Mesothelial cell of epicardium (in vitro differentiated cells): Measurements from ENCODE around the gene CIB4. TPM values are rescaled to one million over a fixed set of nuclear protein-coding genes. Genes with fewer than 3 reads are reported as not detected.
A peak's percentile ranks its signal among the peaks of the same experiment; 100 is the strongest.

Experiments used
- DNase-seq, 2 experiments: peaks; one replicate each; pipeline ENCODE4 v3.0.0; 2021; ENCODE audit warnings: low spot score in 2 of 2; ENCODE audit not compliant: unreplicated experiment in 2 of 2
- H3K27ac Mint-ChIP-seq: 2 replicates; pipeline ENCODE4 v1.8.0; 2021; ENCODE audit warnings: mixed read lengths
- H3K27me3 Mint-ChIP-seq: 2 replicates; pipeline ENCODE4 v1.8.0; 2021; ENCODE audit warnings: low read depth, mixed read lengths
- H3K36me3 Mint-ChIP-seq: 2 replicates; pipeline ENCODE4 v1.8.0; 2021; ENCODE audit warnings: mixed read lengths
- H3K4me1 Mint-ChIP-seq: 2 replicates; pipeline ENCODE4 v1.8.0; 2021; ENCODE audit warnings: mixed read lengths
- H3K4me3 Mint-ChIP-seq: 2 replicates; pipeline ENCODE4 v1.8.0; 2021; ENCODE audit warnings: mild to moderate bottlenecking, moderate library complexity, mixed read lengths
- H3K9me3 Mint-ChIP-seq: 2 replicates; pipeline ENCODE4 v1.8.0; 2021; ENCODE audit warnings: mixed read lengths
- CTCF ChIP-seq: fragments of 200-600 bp; sonication (generic); IDR thresholded peaks from one replicate; pipeline ENCODE4 v1.5.0; 2021; ENCODE audit warnings: antibody characterized with exemption; ENCODE audit not compliant: unreplicated experiment
- total RNA-seq: library from RNA; stranded (reverse); gene quantifications from 3 replicates; pipeline ENCODE4 v1.2.1, GENCODE V29; 2021

CIB4 gene
- total RNA-seq, 1 donor from 2014 or later: not detected

GRCh38 chr2:26614216-26615138 lies 26.7 kb downstream of the CIB4 start:
- Mint-ChIP-seq H3K27ac (peak overlapping the region; percentile 34), H3K36me3 (no peaks in the 10 kb centered on the region), H3K4me3 (no peak overlapping the region), H3K4me1 (peaks cover 59% of the 10 kb centered on the region), H3K27me3 (peaks cover 21% of the 10 kb centered on the region), H3K9me3 (no peaks in the 10 kb centered on the region)
- DNase-seq: no peak
- no peak for TF ChIP-seq CTCF

GRCh38 chr2:26613241-26614215 lies 27.6 kb downstream of the CIB4 start:
- TF ChIP-seq CTCF: no peak
- peak in 1 of 2 experiments; percentile 32 for DNase-seq
- H3K36me3 Mint-ChIP-seq: no peaks in the 10 kb centered on the region
- H3K27ac Mint-ChIP-seq: peak overlapping the region; percentile 34
- no peak overlapping the region for H3K4me3 Mint-ChIP-seq
- H3K9me3 Mint-ChIP-seq: no peaks in the 10 kb centered on the region
- H3K4me1 Mint-ChIP-seq: peaks cover 67% of the 10 kb centered on the region
- peaks cover 12% of the 10 kb centered on the region for H3K27me3 Mint-ChIP-seq

GRCh38 chr2:26612522-26613240 lies 28.5 kb downstream of the CIB4 start:
- Mint-ChIP-seq H3K27ac (peak overlapping the region; percentile 42), H3K9me3 (no peaks in the 10 kb centered on the region), H3K27me3 (peaks cover 7% of the 10 kb centered on the region), H3K4me3 (no peak overlapping the region), H3K36me3 (no peaks in the 10 kb centered on the region), H3K4me1 (peaks cover 67% of the 10 kb centered on the region)
- DNase-seq: peak in 1 of 2 experiments; percentile 44
- TF ChIP-seq CTCF: no peak

- Mint-ChIP-seq H3K4me1 (peaks cover 70% of the 10 kb centered on the region), H3K27me3 (peaks cover 3% of the 10 kb centered on the region), H3K4me3 (no peak overlapping the region), H3K27ac (peak overlapping the region; percentile 18), H3K9me3 (no peaks in the 10 kb centered on the region), H3K36me3 (no peaks in the 10 kb centered on the region)
- no peak for TF ChIP-seq CTCF
- no peak for DNase-seq
These were observed 29.1 kb downstream of the CIB4 start for GRCh38 chr2:26612034-26612433.
